OCI-LY7 (cell line): ENCODE measurements around the gene ZNF407. TPM values are rescaled to one million over a fixed set of nuclear protein-coding genes. Genes with fewer than 3 reads are reported as not detected.

ENCODE experiments used
- BruUV-seq: library from RNA; stranded (reverse); fragments of 400-500 nt; replicated peaks from 2 replicates; lab custom pipeline; 2021; lab: Mats Ljungman, UMichigan
- CTCF ChIA-PET: fragments of 300-600 bp; sonication (Branson Sonifier 250); formaldehyde crosslinking; loops from one replicate; lab custom pipeline; 2022; ENCODE audit warnings: antibody characterized with exemption; ENCODE audit not compliant: unreplicated experiment; lab: Charles Lee
- POLR2A ChIA-PET: fragments of 300-600 bp; sonication (Branson Sonifier 250); formaldehyde crosslinking; loops from one replicate; lab custom pipeline; 2022; ENCODE audit warnings: antibody characterized with exemption; lab: Charles Lee
- DNase-seq: peaks from one replicate; pipeline ENCODE4 v3.0.0-alpha.2; 2015; ENCODE audit warnings: low spot score
- H2AFZ ChIP-seq: fragments of 200-600 bp; sonication (generic), shearing (Covaris generic); 2 replicates; pipeline ENCODE4 v1.6.1; 2014; ENCODE audit warnings: mild to moderate bottlenecking, antibody characterized with exemption, low read length, moderate library complexity
- H3K27ac ChIP-seq: fragments of 200-600 bp; sonication (generic); 2 replicates; pipeline ENCODE4 v1.5.1; 2014; ENCODE audit warnings: mixed run types, low read depth, mild to moderate bottlenecking, moderate library complexity, low read length, inconsistent platforms; ENCODE audit not compliant: poor library complexity, severe bottlenecking
- H3K36me3 ChIP-seq: fragments of 200-600 bp; sonication (generic); 2 replicates; pipeline ENCODE4 v1.6.1; 2014; ENCODE audit warnings: mild to moderate bottlenecking, antibody characterized with exemption, low read length, moderate library complexity, mixed read lengths; ENCODE audit not compliant: insufficient read depth
- H3K4me1 ChIP-seq: fragments of 200-600 bp; sonication (generic); 2 replicates; pipeline ENCODE4 v1.5.1; 2014; ENCODE audit warnings: mild to moderate bottlenecking, low read length; ENCODE audit not compliant: insufficient read depth, poor library complexity, severe bottlenecking
- H3K4me2 ChIP-seq: fragments of 200-600 bp; sonication (generic); 2 replicates; pipeline ENCODE4 v1.6.1; 2014; ENCODE audit warnings: mild to moderate bottlenecking, low read length
- H3K4me3 ChIP-seq: fragments of 200-600 bp; sonication (generic); 2 replicates; pipeline ENCODE4 v1.5.1; 2014; ENCODE audit warnings: mild to moderate bottlenecking, low read depth, low read length; ENCODE audit not compliant: poor library complexity, severe bottlenecking
- H3K79me2 ChIP-seq: fragments of 200-600 bp; sonication (generic); 2 replicates; pipeline ENCODE4 v1.6.1; 2016; ENCODE audit warnings: low read depth, mild to moderate bottlenecking, low read length, moderate library complexity, mixed read lengths; ENCODE audit not compliant: insufficient read depth
- H3K9me2 ChIP-seq: fragments of 200-600 bp; sonication (generic); 2 replicates; pipeline ENCODE4 v1.6.1; 2016; ENCODE audit warnings: mild to moderate bottlenecking, low read length, mixed read lengths; ENCODE audit not compliant: insufficient read depth
- H3K9me3 ChIP-seq: fragments of 200-600 bp; sonication (generic); 2 replicates; pipeline ENCODE4 v1.6.1; 2014; ENCODE audit warnings: mild to moderate bottlenecking, mixed run types, low read length, mixed read lengths
- H4K20me1 ChIP-seq: fragments of 200-600 bp; sonication (generic); 2 replicates; pipeline ENCODE4 v1.6.1; 2014; ENCODE audit warnings: mild to moderate bottlenecking, antibody characterized with exemption, low read length, moderate library complexity, mixed read lengths; ENCODE audit not compliant: insufficient read depth
- EZH2phosphoT487 ChIP-seq: fragments of 200-600 bp; sonication (generic); IDR thresholded peaks from 2 replicates; pipeline ENCODE4 v1.6.1; 2018; ENCODE audit warnings: low read depth, borderline replicate concordance, mild to moderate bottlenecking, mixed run types, antibody characterized with exemption, low read length, moderate library complexity, mixed read lengths
- intact Hi-C: fragments of 100-400 bp; cut with micrococcal nuclease; formaldehyde crosslinking; loops from one replicate; pipeline ENCODE4 v1.10.0; 2022; ENCODE audit not compliant: unreplicated experiment
- total RNA-seq, 2 experiments: library from RNA; depleted of rRNA in 1 of 2; stranded (reverse); fragments of >200 nt in 1 of 2; shearing (Covaris generic) in 1 of 2; gene quantifications; 2 replicates each; pipeline ENCODE4 v1.2.3, GENCODE V29; 2014 to 2022
- TF ChIP-seq, protein P1 (sequence below): fragments of 200-600 bp; sonication (generic); conservative IDR thresholded peaks from 2 replicates; pipeline ENCODE4 v1.5.1; 2014; ENCODE audit warnings: mild to moderate bottlenecking, antibody characterized with exemption, low read length, moderate library complexity, mixed read lengths

Gene ZNF407
- total RNA-seq, 2 experiments from 2014 or later: 8.9 to 11.9 TPM

DNA sequence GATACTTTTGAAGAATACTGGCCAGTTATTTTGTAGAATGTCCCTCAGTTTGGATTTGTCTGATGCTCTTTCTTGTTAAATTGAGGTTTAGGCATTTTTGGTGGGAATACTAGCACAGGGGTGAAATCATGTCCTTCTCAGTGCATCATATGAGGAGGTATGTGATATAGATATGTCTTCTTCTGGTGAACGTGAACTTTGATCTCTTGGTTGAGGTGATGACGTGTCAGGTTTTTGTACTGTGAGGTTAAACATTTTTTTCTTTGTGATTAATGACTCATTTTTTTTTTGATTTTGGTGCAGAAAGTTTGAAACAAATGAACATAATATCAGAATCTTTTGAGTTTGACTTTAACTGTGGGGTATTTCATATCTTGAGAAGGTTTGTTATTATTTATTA, 11.0 kb downstream of the ZNF407 start:
- no peak overlapping the region for H2AFZ ChIP-seq
- ChIA-PET POLR2A (no interaction called here), CTCF (no interaction called here)
- no peak for DNase-seq
- no peaks in the 10 kb centered on the region for H3K9me2 ChIP-seq
- H3K4me3 ChIP-seq: no peak overlapping the region
- no peaks in the 10 kb centered on the region for H3K79me2 ChIP-seq
- H3K4me2 ChIP-seq: no peak overlapping the region
- intact Hi-C loops: no loop called here
- BruUV-seq: no TSS peak
- peaks cover 8% of the 10 kb centered on the region for H3K4me1 ChIP-seq
- TF ChIP-seq, protein P1, sequence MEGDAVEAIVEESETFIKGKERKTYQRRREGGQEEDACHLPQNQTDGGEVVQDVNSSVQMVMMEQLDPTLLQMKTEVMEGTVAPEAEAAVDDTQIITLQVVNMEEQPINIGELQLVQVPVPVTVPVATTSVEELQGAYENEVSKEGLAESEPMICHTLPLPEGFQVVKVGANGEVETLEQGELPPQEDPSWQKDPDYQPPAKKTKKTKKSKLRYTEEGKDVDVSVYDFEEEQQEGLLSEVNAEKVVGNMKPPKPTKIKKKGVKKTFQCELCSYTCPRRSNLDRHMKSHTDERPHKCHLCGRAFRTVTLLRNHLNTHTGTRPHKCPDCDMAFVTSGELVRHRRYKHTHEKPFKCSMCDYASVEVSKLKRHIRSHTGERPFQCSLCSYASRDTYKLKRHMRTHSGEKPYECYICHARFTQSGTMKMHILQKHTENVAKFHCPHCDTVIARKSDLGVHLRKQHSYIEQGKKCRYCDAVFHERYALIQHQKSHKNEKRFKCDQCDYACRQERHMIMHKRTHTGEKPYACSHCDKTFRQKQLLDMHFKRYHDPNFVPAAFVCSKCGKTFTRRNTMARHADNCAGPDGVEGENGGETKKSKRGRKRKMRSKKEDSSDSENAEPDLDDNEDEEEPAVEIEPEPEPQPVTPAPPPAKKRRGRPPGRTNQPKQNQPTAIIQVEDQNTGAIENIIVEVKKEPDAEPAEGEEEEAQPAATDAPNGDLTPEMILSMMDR: no peak
- no peak for TF ChIP-seq EZH2phosphoT487
- H4K20me1 ChIP-seq: 0 out of 2 replicates have a peak, but pooled peaks cover 8% of the 10 kb centered on the region
- H3K27ac ChIP-seq: no peak overlapping the region
- no peaks in the 10 kb centered on the region for H3K36me3 ChIP-seq
- no peaks in the 10 kb centered on the region for H3K9me3 ChIP-seq

DNA sequence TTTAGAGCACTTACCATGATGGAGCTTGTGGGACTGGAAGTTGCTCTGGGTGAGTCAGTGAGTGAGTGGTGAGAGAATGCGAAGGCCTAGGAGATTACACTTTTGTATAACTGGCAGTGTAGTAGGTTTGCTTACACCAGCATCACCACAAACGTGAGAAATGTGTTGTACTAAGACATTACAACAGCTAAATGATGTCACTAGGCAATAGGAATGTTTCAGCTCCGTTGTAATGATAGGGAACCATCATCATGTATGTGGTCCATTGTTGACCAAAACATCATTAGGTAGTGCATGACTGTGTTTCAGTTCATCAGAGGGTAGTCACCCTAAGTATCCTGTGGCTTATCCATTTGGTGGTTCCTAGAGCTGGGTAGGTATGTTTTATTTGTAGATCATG, 11.9 kb downstream of the ZNF407 start:
- CTCF ChIA-PET: no interaction called here
- H3K4me2 ChIP-seq: no peak overlapping the region
- intact Hi-C loops: no loop called here
- no peak overlapping the region for H3K4me3 ChIP-seq
- no TSS peak for BruUV-seq
- TF ChIP-seq, protein P1: no peak
- no peak for TF ChIP-seq EZH2phosphoT487
- 0 out of 2 replicates have a peak, but pooled peaks cover 8% of the 10 kb centered on the region for H4K20me1 ChIP-seq
- H3K27ac ChIP-seq: no peak overlapping the region
- H3K9me3 ChIP-seq: no peaks in the 10 kb centered on the region
- no peak for DNase-seq
- H3K36me3 ChIP-seq: no peaks in the 10 kb centered on the region
- peaks cover 8% of the 10 kb centered on the region for H3K4me1 ChIP-seq
- no peak overlapping the region for H2AFZ ChIP-seq
- H3K9me2 ChIP-seq: no peaks in the 10 kb centered on the region
- H3K79me2 ChIP-seq: no peaks in the 10 kb centered on the region
- POLR2A ChIA-PET: interaction anchor here (0.8 kb wide), 1 partner anchor 14 kb away, joined by 3 read pairs; no protein-coding TSS in a partner anchor

DNA sequence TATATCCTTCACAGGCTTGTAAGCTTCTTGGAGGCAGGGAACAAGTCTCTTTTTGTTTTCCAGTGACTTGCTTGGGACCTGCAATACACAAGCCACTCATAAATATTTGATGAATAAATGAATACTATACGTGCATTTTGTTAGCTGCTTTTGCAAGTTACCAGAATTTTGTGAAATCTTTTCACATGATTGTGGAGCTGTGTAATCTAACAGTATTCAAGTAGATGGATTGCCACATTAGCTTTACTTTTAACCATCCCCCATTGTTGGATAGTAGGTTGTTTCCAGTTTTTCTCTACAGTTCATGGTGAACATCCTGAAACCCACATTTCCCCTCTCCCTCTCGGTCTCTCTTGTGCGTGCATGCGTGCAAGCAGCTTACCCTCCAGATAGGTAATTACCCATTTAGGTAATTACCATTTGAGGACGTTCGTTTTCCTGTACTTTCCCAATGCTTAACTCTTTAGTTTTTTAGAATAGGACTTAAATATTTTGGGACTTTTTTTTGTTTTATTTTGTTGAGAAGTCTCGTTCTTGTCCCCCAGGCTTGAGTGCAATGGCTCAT, 12.5 kb downstream of the ZNF407 start:
- DNase-seq: no peak
- H4K20me1 ChIP-seq: 0 out of 2 replicates have a peak, but pooled peaks cover 8% of the 10 kb centered on the region
- H2AFZ ChIP-seq: no peak overlapping the region
- H3K79me2 ChIP-seq: no peaks in the 10 kb centered on the region
- no peak for TF ChIP-seq EZH2phosphoT487
- TF ChIP-seq, protein P1: no peak
- POLR2A ChIA-PET: interaction anchor here (0.8 kb wide), 1 partner anchor 14 kb away, joined by 3 read pairs; no protein-coding TSS in a partner anchor
- H3K36me3 ChIP-seq: no peaks in the 10 kb centered on the region
- no peak overlapping the region for H3K4me3 ChIP-seq
- intact Hi-C loops: no loop called here
- H3K9me2 ChIP-seq: no peaks in the 10 kb centered on the region
- H3K4me1 ChIP-seq: peaks cover 8% of the 10 kb centered on the region
- no peak overlapping the region for H3K4me2 ChIP-seq
- CTCF ChIA-PET: no interaction called here
- H3K9me3 ChIP-seq: no peaks in the 10 kb centered on the region
- no TSS peak for BruUV-seq
- H3K27ac ChIP-seq: no peak overlapping the region
